Measurements from ENCODE around the gene EXT2. TPM values are rescaled to one million over a fixed set of nuclear protein-coding genes. Genes with fewer than 3 reads are reported as not detected.

EXT2 gene
- polyA plus RNA-seq, 1 of the 3 experiments (the other 2 are of a cell fraction): 92.9 TPM

GRCh38 chr11:44205836-44206235 lies 110.4 kb downstream of the EXT2 start:
- Histone ChIP-seq H4K20me1 (ENCODE audit: insufficient read depth) (no peaks in the 10 kb centered on the region), H2AFZ (ENCODE audit: low read depth) (no peak overlapping the region), H3K4me1 (ENCODE audit: control insufficient read depth in 1 of 2, insufficient read depth in 2 of 2, low read depth in 1 of 2, low read length in 1 of 2) (no peaks in the 10 kb centered on the region; a peak in 1 of 4 replicates), H3K79me2 (ENCODE audit: insufficient read depth) (no peaks in the 10 kb centered on the region), H3K36me3 (replicated peaks in 1 of 2; ENCODE audit: control insufficient read depth in 1 of 2, insufficient read depth in 2 of 2, low read length in 1 of 2) (peaks cover 11 to 21% of the 10 kb centered on the region in 2 experiments), H3K4me3 (ENCODE audit: low read depth in 2 of 2, low read length in 1 of 2) (no peak overlapping the region), H3K4me2 (no peak overlapping the region), H3F3A (replicated peaks; ENCODE audit: insufficient read depth) (peaks cover 9% of the 10 kb centered on the region), H3K27ac (ENCODE audit: low read depth in 2 of 2, low read length in 1 of 2) (no peak overlapping the region), H3K9me3 (no peaks in the 10 kb centered on the region), H3K27me3 (ENCODE audit: insufficient read depth) (no peaks in the 10 kb centered on the region), H3K9ac (no peak overlapping the region), H3K9me2 (no peaks in the 10 kb centered on the region)
- no peak for TF ChIP-seq RXRA (IDR thresholded peaks at IDR 0.05; ENCODE audit: borderline replicate concordance, low read depth)
- no peak for TF ChIP-seq FOXM1 (IDR thresholded peaks at IDR 0.05; ENCODE audit: low read depth)
- no peak for TF ChIP-seq YY1 (IDR thresholded peaks at IDR 0.05; ENCODE audit: low read depth)
- TF ChIP-seq RAD21 (IDR thresholded peaks at IDR 0.05; ENCODE audit: low read length): no peak
- TF ChIP-seq MAX (IDR thresholded peaks at IDR 0.05; ENCODE audit: low read depth): no peak
- TF ChIP-seq RCOR1 (IDR thresholded peaks at IDR 0.05; ENCODE audit: low read length): no peak
- no peak for TF ChIP-seq MXI1 (IDR thresholded peaks at IDR 0.05; ENCODE audit: low read depth, low read length)
- TF ChIP-seq MEF2A (IDR thresholded peaks at IDR 0.05; ENCODE audit: borderline replicate concordance, low read depth): no peak
- TF ChIP-seq, protein P1, sequence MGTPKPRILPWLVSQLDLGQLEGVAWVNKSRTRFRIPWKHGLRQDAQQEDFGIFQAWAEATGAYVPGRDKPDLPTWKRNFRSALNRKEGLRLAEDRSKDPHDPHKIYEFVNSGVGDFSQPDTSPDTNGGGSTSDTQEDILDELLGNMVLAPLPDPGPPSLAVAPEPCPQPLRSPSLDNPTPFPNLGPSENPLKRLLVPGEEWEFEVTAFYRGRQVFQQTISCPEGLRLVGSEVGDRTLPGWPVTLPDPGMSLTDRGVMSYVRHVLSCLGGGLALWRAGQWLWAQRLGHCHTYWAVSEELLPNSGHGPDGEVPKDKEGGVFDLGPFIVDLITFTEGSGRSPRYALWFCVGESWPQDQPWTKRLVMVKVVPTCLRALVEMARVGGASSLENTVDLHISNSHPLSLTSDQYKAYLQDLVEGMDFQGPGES (IDR thresholded peaks at IDR 0.05; ENCODE audit: low read depth, low read length): no peak
- no peak for TF ChIP-seq JUND (IDR thresholded peaks at IDR 0.05)
- TF ChIP-seq, protein P2, sequence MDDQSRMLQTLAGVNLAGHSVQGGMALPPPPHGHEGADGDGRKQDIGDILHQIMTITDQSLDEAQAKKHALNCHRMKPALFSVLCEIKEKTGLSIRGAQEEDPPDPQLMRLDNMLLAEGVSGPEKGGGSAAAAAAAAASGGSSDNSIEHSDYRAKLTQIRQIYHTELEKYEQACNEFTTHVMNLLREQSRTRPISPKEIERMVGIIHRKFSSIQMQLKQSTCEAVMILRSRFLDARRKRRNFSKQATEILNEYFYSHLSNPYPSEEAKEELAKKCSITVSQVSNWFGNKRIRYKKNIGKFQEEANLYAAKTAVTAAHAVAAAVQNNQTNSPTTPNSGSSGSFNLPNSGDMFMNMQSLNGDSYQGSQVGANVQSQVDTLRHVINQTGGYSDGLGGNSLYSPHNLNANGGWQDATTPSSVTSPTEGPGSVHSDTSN (IDR thresholded peaks at IDR 0.05): no peak
- no peak for TF ChIP-seq FOSL2 (IDR thresholded peaks at IDR 0.05; ENCODE audit: borderline replicate concordance, low read depth)
- no peak for TF ChIP-seq EZH2phosphoT487 (IDR thresholded peaks at IDR 0.05; ENCODE audit: borderline replicate concordance, low read depth)
- no peak for DNase-seq
- CTCF ChIA-PET: no interaction called here
- WGBS (ENCODE audit: low lambda C conversion rate): 97% methylated on average over 2 of the region's 2 CpGs
- POLR2A ChIA-PET: no interaction called here

- Histone ChIP-seq H2AFZ (ENCODE audit: low read depth) (no peak overlapping the region), H3K9ac (no peak overlapping the region), H3K4me3 (ENCODE audit: low read depth in 2 of 2, low read length in 1 of 2) (no peak overlapping the region), H3K4me2 (no peak overlapping the region), H4K20me1 (ENCODE audit: insufficient read depth) (no peaks in the 10 kb centered on the region), H3F3A (replicated peaks; ENCODE audit: insufficient read depth) (peaks cover 9% of the 10 kb centered on the region), H3K4me1 (ENCODE audit: control insufficient read depth in 1 of 2, insufficient read depth in 2 of 2, low read depth in 1 of 2, low read length in 1 of 2) (no peaks in the 10 kb centered on the region; a peak in 1 of 4 replicates), H3K79me2 (ENCODE audit: insufficient read depth) (no peaks in the 10 kb centered on the region), H3K36me3 (replicated peaks in 1 of 2; ENCODE audit: control insufficient read depth in 1 of 2, insufficient read depth in 2 of 2, low read length in 1 of 2) (peaks cover 14 to 21% of the 10 kb centered on the region in 2 experiments), H3K9me3 (0 out of 2 replicates have a peak, but pooled peaks cover under 1% of the 10 kb centered on the region), H3K27me3 (ENCODE audit: insufficient read depth) (no peaks in the 10 kb centered on the region), H3K9me2 (no peaks in the 10 kb centered on the region), H3K27ac (ENCODE audit: low read depth in 2 of 2, low read length in 1 of 2) (no peak overlapping the region)
- ChIA-PET CTCF (interaction anchor here (2.4 kb wide), 1 partner anchor 16 kb away, joined by 11 read pairs; no protein-coding TSS in a partner anchor), POLR2A (no interaction called here)
- DNase-seq: no peak
- 92% methylated on average over 7 of the region's 7 CpGs for WGBS (ENCODE audit: low lambda C conversion rate)
- TF ChIP-seq RXRA (IDR thresholded peaks at IDR 0.05; ENCODE audit: borderline replicate concordance, low read depth): no peak
Observed at GRCh38 chr11:44207292-44207691, 111.8 kb downstream of the EXT2 start.
